ENCODE results near the gene AZIN2. TPM values are rescaled to one million over a fixed set of nuclear protein-coding genes. Genes with fewer than 3 reads are reported as not detected.

AZIN2 gene
- total and polyA plus RNA-seq, 12 donors: 2.3 to 18.9 (median 10.7) TPM

GRCh38 chr1:33161061-33161681 is 80.2 kb downstream of the AZIN2 start:
- intact Hi-C loops (cut with DNase I): no loop called here
- H3K4me3 ChIP-seq: no peak overlapping the region
- H3K36me3 ChIP-seq (replicated peaks in 1 of 2): peaks cover 0 to 12% of the 10 kb centered on the region in 2 donors
- no peaks in the 10 kb centered on the region for H3K27me3 ChIP-seq
- TF ChIP-seq POLR2A (IDR thresholded peaks at IDR 0.05) (no peak), CTCF (IDR thresholded peaks at IDR 0.05) (no peak)
- DNase-seq: peak in 4 of 7 donors; percentile 46 to 81 (median 50)
- peak overlapping the region in 2 of 5 donors; percentile 32 to 62 for H3K27ac ChIP-seq
- WGBS, 4 donors: 43 to 78% (median 55%) methylated on average over 14 to 25 of the region's 25 CpGs
- H3K4me1 ChIP-seq (replicated peaks in 1 of 2): peaks cover 4 to 6% of the 10 kb centered on the region in 2 donors
- no peaks in the 10 kb centered on the region for H3K9me3 ChIP-seq (replicated peaks in 1 of 3)

GRCh38 chr1:33162141-33162540 is 81.2 kb downstream of the AZIN2 start:
- Histone ChIP-seq H3K27ac (no peak overlapping the region), H3K4me1 (replicated peaks in 1 of 2) (no peaks in the 10 kb centered on the region), H3K36me3 (replicated peaks in 1 of 2) (peaks cover 0 to 12% of the 10 kb centered on the region in 2 donors), H3K27me3 (no peaks in the 10 kb centered on the region), H3K9me3 (replicated peaks in 1 of 3) (no peaks in the 10 kb centered on the region), H3K4me3 (no peak overlapping the region)
- 94 to 100% (median 95%) methylated on average over 2 of the region's 2 CpGs for WGBS, 4 donors
- TF ChIP-seq CTCF (IDR thresholded peaks at IDR 0.05): no peak
- TF ChIP-seq POLR2A (IDR thresholded peaks at IDR 0.05): no peak
- intact Hi-C loops (cut with DNase I): no loop called here
- no peak for DNase-seq

- Histone ChIP-seq H3K36me3 (replicated peaks in 1 of 2) (no peaks in the 10 kb centered on the region), H3K4me3 (no peak overlapping the region), H3K27me3 (no peaks in the 10 kb centered on the region), H3K4me1 (replicated peaks in 1 of 2) (no peaks in the 10 kb centered on the region), H3K27ac (peak overlapping the region in 3 of 5 donors; percentile 15 to 65 (median 46)), H3K9me3 (replicated peaks in 1 of 3) (no peaks in the 10 kb centered on the region)
- DNase-seq: peak in 1 of 7 donors; percentile 29
- intact Hi-C loops (cut with DNase I): no loop called here
- WGBS, 4 donors: 72 to 77% (median 77%) methylated on average over 10 to 14 of the region's 14 CpGs
- TF ChIP-seq POLR2A (IDR thresholded peaks at IDR 0.05) (no peak), CTCF (IDR thresholded peaks at IDR 0.05) (no peak)
Observed at GRCh38 chr1:33163621-33164519, 82.9 kb downstream of the AZIN2 start.

- H3K36me3 ChIP-seq (replicated peaks in 1 of 2): no peaks in the 10 kb centered on the region
- peak in 2 of 7 donors; percentile 40 to 46 for DNase-seq
- intact Hi-C loops (cut with DNase I): no loop called here
- H3K4me3 ChIP-seq: no peak overlapping the region
- 68 to 89% (median 86%) methylated on average over 15 to 21 of the region's 21 CpGs for WGBS, 4 donors
- TF ChIP-seq CTCF (IDR thresholded peaks at IDR 0.05) (no peak), POLR2A (IDR thresholded peaks at IDR 0.05) (no peak)
- no peaks in the 10 kb centered on the region for H3K27me3 ChIP-seq
- H3K27ac ChIP-seq: no peak overlapping the region
- H3K9me3 ChIP-seq (replicated peaks in 1 of 3): no peaks in the 10 kb centered on the region
- H3K4me1 ChIP-seq (replicated peaks in 1 of 2): peaks cover 0 to under 1% of the 10 kb centered on the region in 2 donors
Observed at GRCh38 chr1:33165209-33165608, 84.3 kb downstream of the AZIN2 start.

Data from adrenal gland (tissue), 12 donors.